Subcutaneous adipose tissue (tissue), 4 donors: Measurements from ENCODE around the gene NR1H4. TPM values are rescaled to one million over a fixed set of nuclear protein-coding genes. Genes with fewer than 3 reads are reported as not detected.

ENCODE experiments used
- total RNA-seq, 4 donors: library from RNA; depleted of rRNA; stranded (reverse); fragments of >200 nt; gene quantifications; one replicate each; pipeline ENCODE4 v1.1.0, GENCODE V29; 2016
- TF ChIP-seq, protein P1 (sequence below): fragments of 450-650 bp; IDR thresholded peaks from one replicate; pipeline ENCODE4 v1.5.1; 2016; ENCODE audit warnings: low read depth, mild to moderate bottlenecking, control low read depth, antibody characterized with exemption, moderate library complexity

Gene NR1H4
- total RNA-seq, 4 donors from 2014 or later: not detected

DNA sequence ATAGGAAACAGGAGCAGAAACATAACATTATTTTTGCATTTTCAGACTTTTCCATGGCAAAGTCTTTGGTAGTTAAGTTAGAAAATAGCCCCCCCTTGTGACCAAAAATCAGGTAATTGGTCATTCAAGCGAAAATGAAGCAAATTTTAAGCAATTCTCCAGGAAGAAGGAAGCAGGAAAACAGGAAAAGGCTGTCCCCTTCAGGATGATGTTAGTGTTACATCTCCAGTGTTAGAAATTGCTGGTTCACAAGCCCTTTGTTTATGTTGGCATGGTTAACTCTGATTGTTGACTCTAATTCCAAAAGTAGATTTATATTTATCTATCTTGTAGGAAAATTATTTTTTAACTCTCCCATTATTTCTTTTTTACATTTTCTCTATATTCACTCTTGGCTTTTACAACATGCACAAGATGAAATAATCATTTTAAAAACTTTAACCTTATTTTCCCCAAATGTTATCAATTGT is 81.0 kb downstream of the NR1H4 start:
- TF ChIP-seq, protein P1, sequence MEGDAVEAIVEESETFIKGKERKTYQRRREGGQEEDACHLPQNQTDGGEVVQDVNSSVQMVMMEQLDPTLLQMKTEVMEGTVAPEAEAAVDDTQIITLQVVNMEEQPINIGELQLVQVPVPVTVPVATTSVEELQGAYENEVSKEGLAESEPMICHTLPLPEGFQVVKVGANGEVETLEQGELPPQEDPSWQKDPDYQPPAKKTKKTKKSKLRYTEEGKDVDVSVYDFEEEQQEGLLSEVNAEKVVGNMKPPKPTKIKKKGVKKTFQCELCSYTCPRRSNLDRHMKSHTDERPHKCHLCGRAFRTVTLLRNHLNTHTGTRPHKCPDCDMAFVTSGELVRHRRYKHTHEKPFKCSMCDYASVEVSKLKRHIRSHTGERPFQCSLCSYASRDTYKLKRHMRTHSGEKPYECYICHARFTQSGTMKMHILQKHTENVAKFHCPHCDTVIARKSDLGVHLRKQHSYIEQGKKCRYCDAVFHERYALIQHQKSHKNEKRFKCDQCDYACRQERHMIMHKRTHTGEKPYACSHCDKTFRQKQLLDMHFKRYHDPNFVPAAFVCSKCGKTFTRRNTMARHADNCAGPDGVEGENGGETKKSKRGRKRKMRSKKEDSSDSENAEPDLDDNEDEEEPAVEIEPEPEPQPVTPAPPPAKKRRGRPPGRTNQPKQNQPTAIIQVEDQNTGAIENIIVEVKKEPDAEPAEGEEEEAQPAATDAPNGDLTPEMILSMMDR: no peak

DNA sequence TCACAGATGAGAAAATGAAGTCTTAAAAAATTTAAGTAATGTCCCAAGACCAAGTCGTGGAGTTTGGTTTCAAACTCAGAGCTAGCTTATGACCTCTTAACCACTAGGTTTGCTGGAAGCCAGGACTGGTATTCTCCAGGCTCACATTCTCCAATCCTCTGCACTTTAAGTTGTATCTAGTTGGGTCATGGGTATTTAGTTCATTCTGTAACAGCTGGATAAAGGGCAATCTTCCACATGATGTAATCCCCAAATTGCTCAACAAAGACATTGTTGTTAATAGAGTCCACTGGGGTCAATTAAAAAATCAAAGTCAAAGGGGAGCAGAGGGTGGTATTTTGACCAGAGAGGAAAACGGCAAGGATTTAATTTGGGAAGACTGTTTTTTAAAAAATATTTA is 82.1 kb downstream of the NR1H4 start:
- TF ChIP-seq, protein P1: no peak

DNA sequence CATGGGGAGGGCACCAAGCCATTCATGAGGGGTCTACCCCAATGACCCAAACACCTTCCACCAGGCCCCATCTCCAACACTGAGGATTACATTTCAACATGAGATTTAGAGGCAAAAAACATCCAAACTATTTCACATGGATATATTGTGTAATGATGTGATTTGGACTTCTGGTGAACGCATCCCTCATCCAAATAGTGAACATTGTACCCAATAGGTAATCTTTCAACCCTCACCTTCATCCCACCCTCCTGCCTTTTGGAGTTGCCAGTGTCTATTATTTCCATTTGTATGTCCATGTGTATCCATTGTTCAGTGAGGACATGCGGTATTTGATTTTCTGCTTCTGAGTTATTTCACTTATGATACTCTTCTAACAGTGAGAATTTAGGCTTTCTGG is 83.7 kb downstream of the NR1H4 start:
- TF ChIP-seq, protein P1: no peak

DNA sequence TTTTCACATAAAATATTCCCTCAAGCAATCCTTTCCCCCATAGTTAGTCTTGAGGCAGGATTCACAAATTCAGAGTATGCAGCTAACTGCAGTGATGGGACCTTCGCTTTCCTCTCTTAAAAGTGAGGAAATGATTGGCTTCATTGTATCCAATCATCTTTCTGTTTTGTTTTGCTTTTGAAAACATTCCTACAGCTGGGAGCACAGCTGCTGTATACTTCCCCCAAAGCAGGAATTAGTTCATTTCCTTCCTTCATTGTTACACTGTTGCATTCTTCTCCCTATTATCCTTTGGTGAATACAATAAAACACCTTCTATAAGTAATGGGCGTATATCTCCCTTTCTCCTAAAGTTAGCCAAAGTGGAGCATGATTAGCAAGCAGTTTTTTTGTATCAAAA is 90.4 kb downstream of the NR1H4 start:
- TF ChIP-seq, protein P1: no peak

DNA sequence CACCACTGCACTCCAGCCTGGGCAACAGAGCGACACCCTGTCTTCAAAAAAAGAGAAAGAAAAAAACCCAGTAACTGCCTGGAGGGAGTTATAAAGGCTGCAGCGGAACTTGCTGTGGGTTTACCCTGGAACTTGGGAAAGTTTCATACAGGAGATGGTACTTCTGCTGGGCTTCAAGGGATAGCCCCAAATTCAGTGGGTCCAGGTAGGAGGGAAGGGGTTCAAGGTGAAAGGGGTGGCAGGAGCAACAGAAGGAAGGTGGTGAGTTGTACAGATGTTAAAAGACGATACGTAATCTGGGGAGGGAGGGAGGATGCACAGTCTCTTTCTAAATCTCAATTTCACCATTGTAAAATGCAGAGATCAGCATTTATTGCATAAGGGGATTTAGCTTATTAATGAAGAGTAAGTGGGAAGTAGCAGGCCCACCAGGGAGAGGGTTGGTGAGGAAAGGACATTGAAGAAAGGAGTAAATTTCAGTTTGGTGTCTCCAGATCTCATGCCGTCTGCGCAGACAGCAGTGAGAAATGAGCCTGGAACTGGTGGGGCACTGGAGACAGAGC is 91.3 kb downstream of the NR1H4 start:
- TF ChIP-seq, protein P1: no peak

DNA sequence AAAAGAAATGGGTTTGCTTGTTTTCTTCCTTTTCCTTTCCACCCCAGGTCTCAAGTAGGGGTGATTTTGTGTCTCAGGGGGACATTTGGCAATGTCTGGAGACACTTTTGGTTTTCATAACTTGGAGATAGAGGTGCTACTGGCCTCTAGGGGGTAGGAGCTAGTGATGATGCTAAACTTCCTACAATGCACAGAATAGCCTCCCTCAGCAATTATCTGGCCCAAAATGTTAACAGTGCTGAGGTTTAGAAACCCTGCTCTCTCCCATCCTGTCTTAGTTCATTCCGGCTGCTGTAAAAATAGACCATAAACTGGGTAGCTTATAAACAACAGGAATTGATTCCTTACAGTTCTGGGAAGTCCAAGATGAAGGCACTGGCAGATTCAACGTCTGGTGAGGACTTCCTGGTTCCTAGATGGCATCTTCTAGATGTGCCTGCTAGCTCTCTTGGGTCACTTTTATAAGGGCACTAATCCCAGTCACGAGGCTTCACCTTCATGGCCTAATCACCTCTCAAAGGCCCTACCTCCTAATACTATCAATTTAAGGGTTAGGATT is 92.4 kb downstream of the NR1H4 start:
- TF ChIP-seq, protein P1: no peak

DNA sequence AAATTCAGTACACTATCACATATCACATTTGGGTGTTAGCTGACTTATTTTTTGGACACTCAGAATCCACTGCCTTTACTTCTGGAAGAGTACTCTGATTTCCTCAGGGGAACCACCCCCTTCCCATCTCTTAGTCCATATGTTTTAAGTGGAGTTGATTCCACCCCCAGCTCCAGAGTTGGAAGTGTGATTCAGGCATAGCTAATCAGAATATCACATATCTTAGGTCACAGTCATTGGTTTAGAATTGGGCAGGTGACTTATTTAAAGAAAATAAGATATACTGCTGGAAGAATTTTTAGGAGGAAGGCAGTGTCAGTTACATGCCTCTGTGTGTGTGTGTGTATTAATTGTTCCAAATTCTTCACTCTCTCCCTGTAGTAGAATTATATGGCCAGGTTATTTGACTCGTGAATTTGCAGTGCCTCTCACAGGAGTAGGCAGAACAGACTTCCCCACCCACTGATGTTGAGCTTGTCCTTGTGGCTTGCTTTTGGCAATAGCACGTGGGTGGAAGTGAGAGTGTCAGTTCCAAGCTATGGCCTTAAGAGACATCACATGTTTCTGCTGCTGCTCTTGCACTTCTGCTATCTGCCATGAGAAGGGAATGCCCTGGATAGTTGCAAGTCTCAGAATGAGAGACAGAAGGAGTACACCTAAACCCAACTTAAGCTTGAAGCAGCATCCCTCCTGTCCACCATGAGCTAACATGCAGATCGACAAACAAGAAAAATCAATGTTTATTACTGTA is 93.4 kb downstream of the NR1H4 start:
- TF ChIP-seq, protein P1: no peak
